Head of caudate nucleus (tissue), 42 donors: ENCODE results near the gene GFRA1.

Source experiments
- DNase-seq, 42 donors: peaks; one replicate each; pipeline versions ENCODE4 v3.0.0 to v3.0.0-alpha.2; 2020 to 2021; ENCODE audit warnings: mixed read lengths in 7 of 42
- intact Hi-C: fragments of 100-400 bp; cut with DNase I; formaldehyde crosslinking; loops from one replicate; pipeline ENCODE4 v1.15.0; 2022

GFRA1 gene

DNA sequence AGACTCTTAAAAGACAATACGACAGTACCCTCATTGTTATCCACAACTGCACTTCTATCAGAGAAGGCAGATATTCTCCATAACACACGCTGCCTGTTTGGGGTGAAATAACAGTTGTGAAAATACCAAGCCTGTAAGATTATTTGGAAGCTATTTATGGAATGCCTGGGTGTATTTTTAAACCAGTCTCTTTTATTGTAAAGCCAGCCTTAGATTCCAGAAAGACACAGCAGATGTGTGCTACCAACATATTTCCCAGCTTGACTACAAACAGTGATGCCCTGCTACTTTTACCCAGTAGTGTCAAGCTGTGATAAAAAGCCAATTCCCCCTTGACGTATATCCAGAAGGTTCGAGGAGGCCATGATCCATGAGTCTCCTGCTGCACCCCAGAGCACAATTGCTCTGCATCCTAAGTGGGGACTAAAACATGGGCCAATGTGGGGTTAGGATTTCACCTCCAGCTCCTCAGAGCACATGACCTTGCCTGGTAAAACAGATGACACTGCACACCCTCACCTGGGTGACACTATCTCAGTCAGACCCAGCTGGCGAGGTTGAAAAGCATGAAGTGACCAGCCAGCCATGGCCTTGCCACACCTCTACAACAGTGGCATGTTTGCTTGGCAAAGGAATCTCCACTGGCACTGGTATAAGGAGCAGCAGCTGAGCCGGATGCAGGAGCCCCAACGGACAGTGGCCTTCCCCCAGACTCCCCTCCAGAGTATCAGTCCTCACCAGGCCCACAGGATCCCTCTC lies 62.2 kb downstream of the GFRA1 start:
- intact Hi-C loops, result no loop called here
- DNase-seq, result no peak

DNA sequence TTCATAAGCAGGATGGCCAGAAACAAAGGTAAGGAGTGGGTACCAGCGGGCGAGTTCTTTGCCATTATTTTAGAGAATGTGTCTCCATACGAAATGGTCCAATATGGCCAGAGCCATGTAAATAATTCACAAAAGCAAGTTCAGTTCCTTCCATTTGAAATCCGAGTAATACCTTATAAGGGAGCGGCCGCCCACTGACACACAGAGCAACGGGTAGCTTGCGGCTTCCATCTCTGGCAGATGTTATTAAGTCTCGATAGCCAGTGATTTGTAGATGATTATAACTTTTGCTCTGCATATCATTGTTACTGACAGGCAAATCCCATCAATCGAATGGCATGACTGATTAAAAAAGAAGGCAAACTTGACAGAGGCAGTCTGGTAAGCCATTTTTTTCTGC lies 63.2 kb downstream of the GFRA1 start:
- intact Hi-C loops, result no loop called here
- no peak for DNase-seq

DNA sequence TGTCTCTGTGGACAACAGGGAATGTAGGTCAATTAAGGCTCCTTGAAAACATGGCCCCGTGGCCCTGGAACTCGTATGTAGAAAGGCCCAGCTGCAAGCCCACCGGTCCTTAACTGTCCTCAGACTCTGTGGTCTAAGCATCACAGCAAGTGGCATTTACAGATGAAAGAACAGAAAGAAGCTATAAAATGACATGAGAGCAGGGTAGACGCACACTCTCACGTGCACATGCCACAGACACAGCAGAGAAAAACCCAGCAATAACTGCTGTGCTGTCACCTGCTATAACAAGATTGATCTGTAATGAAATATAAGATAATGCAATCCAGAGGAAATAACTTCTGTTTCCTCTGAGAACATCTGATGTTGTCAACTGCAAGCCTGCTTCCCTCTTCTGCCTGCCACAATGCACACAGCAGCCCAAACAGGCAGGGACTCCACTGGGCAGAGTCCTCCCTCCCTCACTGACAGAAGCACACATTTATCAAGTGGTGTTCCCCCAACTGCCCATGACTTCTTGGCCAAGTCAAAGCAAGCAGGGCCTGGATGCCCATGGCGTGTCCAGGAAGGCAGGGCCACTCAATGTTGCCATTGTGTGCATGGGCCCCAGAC lies 63.9 kb downstream of the GFRA1 start:
- no peak for DNase-seq
- intact Hi-C loops, result no loop called here

DNA sequence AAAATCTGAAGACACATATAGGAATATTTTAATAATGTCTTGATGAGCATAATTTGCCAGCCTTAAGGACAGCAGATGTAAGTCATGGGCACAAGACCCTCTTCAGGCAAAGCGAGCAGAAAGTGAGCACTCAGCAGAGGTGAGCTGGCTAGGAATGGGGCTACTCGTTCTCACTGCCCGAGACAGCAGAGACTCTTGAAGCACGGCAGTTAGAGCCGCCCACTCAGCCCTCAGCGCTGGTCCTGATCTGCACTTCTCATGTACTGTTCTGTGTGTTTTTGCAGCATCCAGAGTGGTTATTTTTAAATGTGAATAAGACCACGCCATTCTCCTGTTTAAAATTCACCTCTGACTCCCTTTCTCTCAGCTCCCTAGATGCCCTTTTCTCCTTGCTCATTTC lies 65.3 kb downstream of the GFRA1 start:
- peak in 9 of 42 donors; percentile 11 to 46 (median 28) for DNase-seq
- intact Hi-C loops, result no loop called here

DNA sequence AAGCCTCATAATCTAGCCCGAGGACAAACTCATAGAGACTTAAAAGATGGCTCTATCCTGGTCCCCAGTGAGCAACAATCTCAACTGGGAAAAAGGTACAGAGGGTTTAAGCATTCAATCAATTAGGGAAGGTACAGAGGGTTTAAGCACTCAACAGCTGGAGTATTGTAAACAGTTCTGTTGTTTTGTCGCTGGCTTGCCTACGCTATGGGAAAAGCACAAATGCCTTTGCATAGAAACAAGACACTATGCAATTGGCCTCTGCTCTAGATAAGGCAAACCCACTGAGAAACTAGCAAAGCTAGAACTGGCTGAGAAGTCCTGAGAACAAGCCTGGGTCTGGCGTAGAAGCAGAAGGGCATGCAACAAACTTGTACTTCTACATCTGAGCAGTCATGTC lies 69.3 kb downstream of the GFRA1 start:
- DNase-seq, result no peak
- intact Hi-C loops, result no loop called here

DNA sequence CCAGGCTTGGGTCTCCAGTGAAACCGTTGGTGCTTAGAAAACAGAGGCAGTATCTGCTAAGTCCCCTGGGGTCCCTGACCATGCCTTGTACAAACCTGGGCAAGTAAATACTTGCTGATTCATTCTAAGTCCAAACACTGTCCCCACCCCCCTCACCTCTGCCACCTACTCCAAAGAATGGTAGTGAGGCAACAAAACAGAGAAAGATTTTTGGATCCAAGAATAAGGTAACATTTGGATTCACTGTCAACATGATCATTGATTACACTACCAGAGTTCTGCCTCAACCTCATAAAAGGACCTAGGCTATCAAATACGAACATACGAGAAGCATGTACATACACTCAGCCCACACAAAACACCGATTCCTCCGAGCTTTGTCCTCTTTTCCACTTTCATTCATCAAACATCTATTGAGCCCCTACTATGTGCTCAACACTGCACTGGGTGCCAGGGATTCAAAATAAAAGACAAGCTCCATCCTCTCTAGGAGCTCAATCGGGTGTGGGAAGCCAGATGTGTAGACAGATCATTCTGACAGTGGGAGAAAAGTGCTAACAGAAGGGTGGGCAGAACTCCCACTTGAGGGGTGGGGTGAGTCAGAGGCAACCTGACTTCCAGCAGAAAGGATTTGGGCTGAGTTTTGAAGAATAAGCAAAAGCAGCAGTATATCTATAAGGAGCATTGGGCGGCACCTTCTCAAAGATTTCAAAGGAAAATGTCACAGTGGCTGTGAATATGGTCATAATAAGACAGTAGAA lies 71.2 kb downstream of the GFRA1 start:
- intact Hi-C loops, result no loop called here
- peak in 27 of 42 donors; percentile 6 to 69 (median 39) for DNase-seq

DNA sequence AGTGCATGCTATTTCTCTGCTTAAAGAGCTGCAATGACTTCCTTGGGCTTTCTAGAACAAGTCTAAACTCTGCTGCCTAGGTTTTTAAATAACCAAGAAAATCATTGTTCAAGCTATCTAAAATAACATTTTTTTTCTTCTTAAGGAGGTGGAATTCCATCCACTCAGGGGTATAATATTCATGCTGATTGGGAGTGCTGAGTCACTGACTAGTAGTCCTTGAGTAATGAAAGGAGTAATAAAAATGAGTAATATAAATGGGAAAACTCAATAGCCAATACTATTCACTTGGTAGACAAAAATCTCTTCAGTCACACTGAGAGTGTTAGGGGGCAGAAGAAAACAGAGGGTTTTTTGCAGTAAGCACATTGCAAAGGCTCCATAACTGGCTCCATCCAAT lies 72.0 kb downstream of the GFRA1 start:
- no peak for DNase-seq
- intact Hi-C loops, result no loop called here

DNA sequence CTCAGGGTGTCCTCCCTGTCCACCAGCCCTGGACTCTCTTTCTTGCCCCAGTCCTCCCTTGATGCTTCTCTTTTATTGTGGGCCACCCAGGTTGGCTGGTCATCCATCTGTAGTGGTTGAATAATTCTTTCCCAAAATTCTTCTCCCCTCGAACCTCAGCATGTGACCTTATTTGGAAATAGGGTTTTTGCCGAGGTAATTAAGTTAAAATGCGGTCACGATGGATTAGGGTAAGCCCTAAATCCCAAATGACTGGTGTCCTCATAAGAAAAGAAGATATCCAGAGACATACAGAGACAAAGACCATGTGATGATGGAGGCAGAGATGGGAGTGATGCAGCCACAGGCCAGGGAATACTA lies 74.3 kb downstream of the GFRA1 start:
- DNase-seq, result no peak
- intact Hi-C loops, result no loop called here

DNA sequence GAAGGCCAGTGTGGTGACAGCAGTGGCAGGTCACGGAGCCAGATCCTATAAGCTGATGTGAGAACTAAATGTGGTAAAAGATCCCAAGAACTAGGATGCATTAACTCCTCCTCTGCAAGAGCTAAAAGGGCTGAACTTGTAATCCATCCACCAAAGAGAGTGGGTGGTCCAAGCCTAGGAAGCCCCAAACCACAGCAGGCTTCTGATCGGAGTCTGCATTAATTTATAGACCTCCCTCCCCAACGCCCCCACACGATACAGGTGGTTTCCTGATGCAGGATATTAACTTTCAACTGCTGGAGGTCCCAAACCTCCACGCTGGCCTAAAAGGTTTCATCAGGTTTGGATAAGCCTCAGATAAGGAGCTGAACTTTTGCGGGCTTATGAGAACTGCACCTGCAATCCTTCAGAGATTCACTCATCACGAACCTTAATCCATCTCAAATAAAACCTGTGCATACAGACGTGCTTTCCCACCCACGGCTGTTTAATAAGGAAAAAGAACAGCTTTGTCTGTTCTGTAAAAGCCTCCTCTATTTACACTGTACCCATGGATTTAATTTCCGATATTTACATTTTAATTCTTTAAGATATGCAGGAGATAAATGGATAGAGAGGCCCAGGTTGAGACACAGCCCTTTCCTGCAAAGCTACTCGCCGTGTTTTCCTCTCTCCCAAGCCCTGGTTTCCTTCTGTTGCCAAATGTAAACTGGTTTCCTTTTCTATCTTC lies 74.9 kb downstream of the GFRA1 start:
- intact Hi-C loops, result no loop called here
- DNase-seq, result no peak

DNA sequence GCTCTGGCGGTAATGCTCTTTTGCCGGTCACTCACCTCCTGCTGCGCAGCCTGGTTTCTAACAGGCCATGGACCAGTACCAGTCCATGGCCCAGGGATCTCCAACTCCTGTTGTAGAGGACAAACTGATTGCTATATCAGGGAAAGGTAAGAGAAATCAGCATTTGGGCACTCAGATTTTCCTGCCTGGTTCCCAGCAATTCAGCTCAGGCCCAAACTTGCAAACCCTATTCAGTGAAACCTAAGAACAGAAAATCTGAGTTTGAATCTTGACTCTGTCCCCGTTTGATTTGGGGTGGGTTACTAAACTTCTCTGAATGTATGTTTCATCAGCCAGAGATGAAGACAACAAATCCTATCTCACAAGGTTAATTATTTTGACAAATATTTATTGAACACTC lies 77.4 kb downstream of the GFRA1 start:
- no peak for DNase-seq
- intact Hi-C loops, result no loop called here

DNA sequence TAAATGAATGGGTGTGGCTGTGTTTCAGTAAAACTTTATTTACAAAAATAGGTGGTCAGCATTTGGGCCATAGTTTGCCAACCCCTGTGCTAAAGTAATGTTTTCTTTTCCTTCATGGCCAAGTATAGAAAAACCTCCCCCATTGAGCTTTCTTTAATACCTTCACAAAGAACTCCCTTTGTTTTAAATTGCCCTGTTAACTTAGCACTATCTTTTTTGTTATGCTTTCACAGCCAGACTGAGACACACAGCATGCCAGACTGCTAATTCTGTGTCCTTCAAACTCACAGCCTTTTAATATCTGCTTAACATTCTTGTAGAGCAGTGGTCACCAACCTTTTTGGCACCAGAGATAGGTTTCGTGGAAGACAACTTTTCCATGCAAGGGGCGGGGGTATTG lies 78.0 kb downstream of the GFRA1 start:
- intact Hi-C loops, result no loop called here
- no peak for DNase-seq

DNA sequence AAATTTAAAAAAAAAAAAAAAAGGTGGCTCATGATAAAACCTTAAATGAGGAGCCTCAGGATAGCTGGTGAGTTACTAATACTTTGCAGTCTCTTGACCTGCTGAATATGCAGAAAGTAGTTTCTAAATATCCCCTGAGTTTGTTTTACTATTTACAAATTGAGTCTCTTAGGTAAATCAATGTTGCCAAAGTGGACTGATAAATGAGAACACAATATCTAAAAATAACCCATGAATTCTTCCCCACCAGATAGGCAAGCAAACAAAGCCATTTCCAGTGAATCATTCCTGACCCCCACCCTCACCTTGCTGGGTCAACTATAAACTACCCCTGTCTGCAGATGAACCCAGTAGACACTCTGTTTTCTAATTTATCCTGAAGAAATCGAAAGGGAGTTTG lies 78.9 kb downstream of the GFRA1 start:
- no peak for DNase-seq
- intact Hi-C loops, result no loop called here

DNA sequence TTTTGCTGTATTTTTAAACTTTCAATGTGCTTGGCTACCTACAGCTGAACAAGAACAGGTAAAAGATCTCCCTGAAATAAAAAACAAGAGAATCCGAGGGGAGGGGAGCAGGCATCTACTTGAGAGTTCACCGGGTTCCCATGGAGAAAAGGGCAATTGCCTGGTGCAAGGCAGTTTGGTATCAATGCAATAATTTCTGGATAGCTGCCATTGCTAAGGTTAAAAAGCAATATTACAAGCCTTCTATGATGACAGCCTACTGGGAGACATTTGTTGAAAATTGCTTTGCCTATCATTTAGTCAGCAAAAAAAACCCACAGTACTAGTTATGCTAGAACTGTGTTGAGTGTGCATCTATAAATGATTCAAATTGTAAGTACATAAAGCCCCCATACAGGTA lies 82.1 kb downstream of the GFRA1 start:
- no peak for DNase-seq
- intact Hi-C loops, result no loop called here

DNA sequence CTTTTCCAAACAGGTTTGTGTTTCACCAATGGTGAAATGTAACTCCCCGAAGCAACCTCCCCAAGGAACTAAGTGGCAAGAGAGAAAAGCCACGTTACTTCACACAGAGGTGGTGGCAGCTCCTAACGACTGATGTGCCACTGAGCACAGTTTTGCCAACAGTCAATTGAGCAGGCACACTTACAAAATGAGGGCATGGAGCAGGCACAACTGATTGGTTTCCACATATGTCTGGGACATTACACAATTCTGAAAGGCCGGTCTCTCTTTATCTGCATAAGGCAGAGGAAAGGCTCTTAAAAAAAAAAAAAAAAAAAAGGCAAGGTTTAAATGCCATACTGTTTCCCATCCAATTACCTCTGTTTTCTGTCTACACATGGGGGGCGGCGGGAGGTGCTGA lies 86.7 kb downstream of the GFRA1 start:
- no peak for DNase-seq
- intact Hi-C loops, result no loop called here

DNA sequence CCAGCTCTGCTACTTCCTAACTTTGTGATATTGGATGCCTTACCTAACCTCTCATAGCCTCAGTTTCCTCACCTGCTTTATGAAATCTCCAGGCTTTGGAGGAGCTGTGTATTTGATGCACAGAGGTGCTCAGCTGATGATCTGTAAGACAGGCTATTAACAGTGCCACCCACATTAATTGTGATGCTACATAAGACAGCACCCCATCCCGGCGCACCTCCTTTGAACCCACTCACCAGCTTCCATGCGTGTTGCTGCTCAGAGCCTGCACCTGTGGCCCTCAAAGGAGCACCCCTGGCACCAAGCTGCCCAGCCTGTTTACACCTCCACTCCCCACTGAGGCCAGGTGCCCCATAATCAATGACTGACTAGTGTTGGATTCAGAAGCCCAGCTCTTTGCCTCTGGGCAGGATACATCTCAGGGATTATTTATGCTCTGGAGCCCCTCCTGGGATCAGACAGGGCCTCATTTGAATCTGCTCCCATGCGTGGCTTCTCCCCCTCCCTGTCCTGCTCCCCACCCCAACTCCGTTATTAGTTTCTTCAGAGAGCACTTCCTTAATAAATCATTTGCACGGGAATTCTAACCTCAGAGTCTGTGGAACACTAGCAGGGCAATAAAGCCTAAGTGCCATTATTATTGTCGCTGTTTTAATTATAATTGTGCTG lies 87.7 kb downstream of the GFRA1 start:
- DNase-seq, result peak in 36 of 42 donors; percentile 7 to 81 (median 47)
- intact Hi-C loops, result no loop called here

DNA sequence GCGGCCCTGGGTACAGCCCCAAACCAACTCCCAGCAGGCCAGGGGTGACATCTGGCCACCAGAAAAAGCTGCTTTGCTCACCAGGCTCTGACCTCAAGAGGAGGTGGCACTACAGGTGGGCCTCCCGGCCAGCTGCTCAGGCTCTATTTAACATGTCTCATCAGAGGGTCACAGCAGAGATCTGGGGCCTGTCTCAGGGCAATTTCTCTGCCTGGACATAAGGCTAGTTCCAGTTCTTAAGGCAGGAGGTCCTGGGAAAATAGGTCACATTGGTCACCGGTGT lies 88.6 kb downstream of the GFRA1 start:
- DNase-seq, result no peak
- intact Hi-C loops, result no loop called here

DNA sequence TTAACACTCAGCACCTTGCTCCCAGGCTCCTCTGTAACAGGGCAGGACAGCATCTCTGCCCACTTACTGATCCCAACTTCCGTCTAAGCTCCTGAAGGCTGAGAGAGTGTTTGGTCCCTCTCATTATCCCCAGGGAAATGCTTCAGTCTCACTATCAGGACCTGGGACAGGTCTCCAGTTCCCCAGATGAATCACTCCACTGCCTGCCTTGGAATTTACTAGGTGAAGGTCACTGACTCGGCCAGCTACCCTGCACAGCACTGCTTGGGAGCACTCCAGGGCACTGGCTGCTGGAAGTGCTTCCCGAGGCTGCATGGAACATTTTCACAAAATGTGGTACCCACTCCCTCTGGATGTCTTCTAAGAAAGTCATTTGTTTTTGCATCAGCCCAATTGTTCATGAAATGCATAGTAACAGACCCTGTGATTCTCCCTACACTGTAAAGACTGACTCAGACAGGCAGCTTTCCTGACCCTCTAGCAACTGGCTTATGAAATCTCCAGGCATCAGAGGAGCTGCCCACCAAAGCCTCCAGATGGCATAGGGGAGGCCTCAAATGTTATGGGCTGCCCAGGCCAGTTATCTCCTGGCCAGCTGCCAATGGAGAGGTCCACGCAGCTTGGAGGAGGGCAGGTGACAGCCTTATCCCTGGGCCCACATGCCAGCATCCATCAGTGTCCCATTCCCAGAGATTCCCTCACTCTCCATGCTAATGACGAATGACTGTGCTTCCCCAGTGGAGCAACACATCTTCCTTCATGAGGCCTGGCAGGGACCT lies 89.1 kb downstream of the GFRA1 start:
- intact Hi-C loops, result no loop called here
- DNase-seq, result no peak

DNA sequence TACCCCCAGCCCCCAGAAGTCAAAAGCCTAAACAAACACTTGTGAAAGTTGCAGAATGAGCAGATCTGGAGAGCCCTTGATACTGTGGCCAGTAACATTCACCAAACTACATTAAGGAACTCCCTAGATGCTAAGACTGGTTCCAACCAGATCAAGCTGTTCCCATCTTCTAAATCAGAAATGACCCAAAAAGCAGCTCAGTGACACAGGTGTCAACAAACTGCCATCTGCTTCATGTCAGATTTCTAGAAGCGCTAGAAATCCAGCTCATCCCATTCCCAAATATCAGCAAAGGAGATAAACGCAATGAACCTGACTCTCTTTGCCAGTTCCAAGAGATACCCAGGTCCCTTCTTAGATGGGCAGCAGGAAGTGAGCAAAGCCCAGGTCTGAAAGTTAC lies 90.6 kb downstream of the GFRA1 start:
- no peak for DNase-seq
- intact Hi-C loops, result no loop called here

DNA sequence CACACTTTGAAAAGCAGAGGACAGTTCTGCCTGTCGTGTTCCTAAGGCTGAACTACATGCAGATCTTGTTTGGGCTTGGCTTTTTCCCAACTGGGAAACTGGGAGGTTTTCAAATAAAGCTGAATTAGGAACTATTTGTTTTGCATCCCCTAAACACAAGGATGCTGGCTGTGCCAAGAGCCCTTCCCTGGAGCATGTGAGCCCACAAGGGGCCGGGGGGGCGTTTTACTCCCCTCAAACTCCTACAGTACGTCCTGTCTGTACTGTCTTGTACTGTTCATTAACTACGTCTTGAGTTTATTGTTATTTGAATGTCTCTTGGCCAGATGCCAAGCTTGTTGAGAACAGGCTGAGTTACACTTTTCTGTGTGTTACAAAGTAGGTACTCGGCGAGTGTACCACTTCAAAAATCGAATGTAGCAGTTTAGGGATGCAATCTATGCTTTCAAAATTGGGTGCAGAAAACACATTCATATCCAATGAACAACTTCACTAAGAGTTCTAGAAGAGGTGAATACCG lies 94.9 kb downstream of the GFRA1 start:
- intact Hi-C loops, result no loop called here
- no peak for DNase-seq
